ENCODE data around the gene DHRS7B.

DHRS7B gene

DNA sequence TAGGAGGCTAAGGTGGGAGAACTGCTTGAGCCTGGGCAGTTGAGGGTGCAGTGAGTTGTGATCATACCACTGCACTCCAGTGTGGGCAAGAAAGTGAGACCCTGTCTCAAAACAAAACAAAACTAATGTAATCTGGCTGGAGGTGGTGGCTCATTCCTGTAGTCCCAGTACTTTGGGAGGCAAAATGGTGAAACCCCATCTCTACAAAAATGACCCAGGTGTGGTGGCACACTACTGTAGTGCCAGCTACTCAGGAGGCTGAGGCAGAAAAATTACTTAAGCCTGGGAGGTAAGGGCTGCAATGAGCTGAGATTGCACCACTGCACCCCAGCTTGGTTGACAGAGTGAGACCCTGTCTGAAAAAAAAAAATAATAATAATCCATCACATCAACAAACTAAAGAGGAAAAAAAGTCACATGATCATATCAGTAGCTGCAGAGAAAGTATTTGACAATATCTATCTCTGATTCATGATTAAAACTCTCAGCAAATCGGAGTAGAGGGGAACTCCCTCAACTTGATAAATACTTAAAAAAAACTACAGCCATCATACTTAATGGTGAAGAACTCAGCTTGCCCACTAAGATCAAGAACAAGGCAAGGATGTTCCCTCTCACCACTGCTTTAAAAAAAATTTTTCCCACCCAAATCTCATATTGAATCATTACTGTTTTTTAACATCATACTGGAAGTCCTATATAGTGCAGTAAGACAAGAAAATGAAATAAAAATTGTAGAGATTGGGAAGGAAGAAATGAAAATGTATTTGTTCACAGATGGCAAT, 31.0 kb downstream of the DHRS7B start:
- no peak for DNase-seq (ENCODE audit: low spot score)

- no peak for DNase-seq (ENCODE audit: low spot score)
These were observed 33.6 kb downstream of the DHRS7B start for GRCh38 chr17:21160401-21160800.

- DNase-seq (ENCODE audit: low spot score): no peak
These were observed 35.0 kb downstream of the DHRS7B start for GRCh38 chr17:21161498-21162393.

- no peak for DNase-seq (ENCODE audit: low spot score)
These were observed 35.6 kb downstream of the DHRS7B start for GRCh38 chr17:21162394-21162775.

- DNase-seq (ENCODE audit: low spot score): no peak
These were observed 36.3 kb downstream of the DHRS7B start for GRCh38 chr17:21163101-21163500.

DNA sequence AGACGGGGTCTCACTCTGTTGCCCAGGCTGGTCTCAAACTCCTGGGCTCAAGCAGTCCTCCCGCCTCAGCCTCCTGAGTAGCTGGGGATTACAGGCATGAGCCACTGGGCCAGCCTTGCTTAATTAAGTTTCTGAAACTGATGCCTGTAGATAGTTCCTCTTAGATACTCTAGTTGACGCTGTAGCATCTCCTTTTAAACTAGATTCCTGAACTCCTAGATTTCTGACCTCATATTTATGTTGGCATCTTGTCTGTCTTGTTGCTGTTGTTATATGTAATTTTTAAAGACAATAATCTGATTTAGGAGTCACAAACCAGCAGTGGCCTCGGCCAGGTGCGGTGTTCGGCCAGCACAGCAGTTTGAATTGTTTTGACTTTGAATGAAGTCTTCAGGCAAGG, 37.5 kb downstream of the DHRS7B start:
- no peak for DNase-seq (ENCODE audit: low spot score)

DNA sequence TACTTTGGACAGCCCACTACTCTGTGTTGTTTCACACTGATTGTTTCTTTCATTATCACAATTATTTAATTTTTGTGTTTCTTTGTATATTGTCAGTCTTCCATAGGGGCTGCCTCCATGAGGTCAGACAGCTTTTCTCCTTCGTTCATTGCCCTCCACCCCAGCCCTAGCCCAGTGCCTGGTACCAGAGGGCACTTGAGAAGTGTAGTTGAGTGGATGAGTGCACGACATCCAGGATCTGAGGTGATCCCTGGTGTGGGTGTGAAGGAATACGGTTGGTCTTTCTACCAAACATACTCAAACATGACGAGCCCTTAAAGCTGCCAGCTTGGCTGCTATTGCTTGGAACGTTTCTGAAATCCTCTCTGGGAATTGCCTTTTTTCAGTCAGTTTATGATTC, 37.9 kb downstream of the DHRS7B start:
- no peak for DNase-seq (ENCODE audit: low spot score)

DNA sequence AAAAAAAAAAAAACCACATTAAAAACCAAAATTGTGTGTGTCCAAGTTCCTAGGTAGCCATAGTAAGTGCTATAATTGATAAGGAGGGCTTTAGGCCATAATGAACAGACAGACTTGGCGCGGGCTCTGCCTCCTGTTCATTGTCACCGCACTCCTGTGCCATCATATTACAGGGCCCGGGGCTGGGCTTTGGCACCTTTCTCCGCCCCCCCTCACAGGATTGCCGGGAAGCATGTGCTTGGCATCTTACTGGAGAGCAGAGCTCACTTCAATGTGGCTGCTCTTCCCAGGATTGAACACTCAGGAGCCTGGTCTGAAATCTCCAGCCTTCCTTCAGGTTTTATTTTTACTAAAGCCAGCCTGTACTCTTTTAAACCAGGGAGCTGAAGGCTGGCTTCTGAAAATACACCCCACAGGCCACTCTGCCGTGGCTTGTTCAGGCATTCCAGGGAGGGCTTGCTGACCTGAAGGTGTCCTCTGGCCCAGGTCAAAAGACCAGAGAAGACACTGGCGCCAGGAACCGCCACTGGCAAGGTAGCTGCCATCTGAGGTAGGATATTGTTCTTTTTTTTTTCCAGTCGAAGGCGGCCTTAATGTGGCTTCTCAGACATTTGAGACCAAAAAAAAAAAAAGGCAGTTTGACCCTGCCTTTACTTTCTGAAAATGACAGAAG, 39.3 kb downstream of the DHRS7B start:
- no peak for DNase-seq (ENCODE audit: low spot score)

- no peak for DNase-seq (ENCODE audit: low spot score)
These were observed 39.9 kb downstream of the DHRS7B start for GRCh38 chr17:21166595-21167210.

- no peak for DNase-seq (ENCODE audit: low spot score)
These were observed 40.5 kb downstream of the DHRS7B start for GRCh38 chr17:21167303-21167702.

GRCh38 chr17:21168555-21168865, 41.7 kb downstream of the DHRS7B start:
- no peak for DNase-seq (ENCODE audit: low spot score)

- DNase-seq (ENCODE audit: low spot score): no peak
These were observed 42.7 kb downstream of the DHRS7B start for GRCh38 chr17:21169496-21169895.

GRCh38 chr17:21170809-21171208, 44.0 kb downstream of the DHRS7B start:
- DNase-seq (ENCODE audit: low spot score): no peak

GRCh38 chr17:21171309-21171922, 44.7 kb downstream of the DHRS7B start:
- DNase-seq (ENCODE audit: low spot score): no peak

DNA sequence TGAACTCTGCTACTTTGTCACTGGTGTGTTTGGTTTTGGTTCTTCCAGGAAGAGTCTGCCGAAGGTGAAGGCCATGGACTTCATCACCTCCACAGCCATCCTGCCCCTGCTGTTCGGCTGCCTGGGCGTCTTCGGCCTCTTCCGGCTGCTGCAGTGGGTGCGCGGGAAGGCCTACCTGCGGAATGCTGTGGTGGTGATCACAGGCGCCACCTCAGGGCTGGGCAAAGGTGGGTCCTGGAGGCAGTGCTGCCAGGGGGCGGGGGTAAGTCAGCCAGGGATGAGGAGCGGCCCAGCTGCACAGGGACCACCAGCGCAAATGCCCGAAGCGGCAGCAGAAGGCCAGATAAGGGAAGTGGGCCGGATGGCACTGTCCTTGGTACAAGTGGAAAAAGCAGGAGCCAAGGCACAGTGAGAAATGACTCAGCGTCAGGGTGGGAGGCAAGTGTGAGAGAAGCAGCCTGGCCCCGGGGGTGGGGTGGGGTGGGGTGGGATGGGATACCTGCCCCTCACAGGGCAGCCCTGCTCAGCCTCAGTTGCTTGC, 45.3 kb downstream of the DHRS7B start:
- no peak for DNase-seq (ENCODE audit: low spot score)

DNA sequence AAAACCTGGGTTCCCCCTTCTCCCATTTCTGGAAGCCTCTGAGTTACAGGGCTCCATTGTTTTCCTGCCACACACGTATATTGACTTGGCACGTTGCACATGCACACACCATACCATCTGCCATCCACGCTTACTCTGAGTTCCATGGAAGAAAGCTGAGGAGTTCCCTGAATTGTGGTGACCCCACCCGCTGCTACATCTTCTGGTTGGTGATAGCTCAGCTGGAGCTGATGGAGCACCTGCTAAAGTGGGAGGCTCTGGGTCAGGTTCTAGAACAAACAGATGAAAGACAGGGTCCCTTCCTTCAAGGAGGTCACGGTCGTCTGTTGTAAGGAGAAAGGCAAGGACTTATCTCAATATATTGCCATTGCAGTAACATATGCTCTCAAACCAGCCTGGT, 46.1 kb downstream of the DHRS7B start:
- no peak for DNase-seq (ENCODE audit: low spot score)

- no peak for DNase-seq (ENCODE audit: low spot score)
These were observed 46.8 kb downstream of the DHRS7B start for GRCh38 chr17:21173543-21173942.

- DNase-seq (ENCODE audit: low spot score): no peak
These were observed 47.4 kb downstream of the DHRS7B start for GRCh38 chr17:21174186-21174585.

GRCh38 chr17:21174713-21175112, 47.9 kb downstream of the DHRS7B start:
- no peak for DNase-seq (ENCODE audit: low spot score)

- DNase-seq (ENCODE audit: low spot score): no peak
These were observed 50.1 kb downstream of the DHRS7B start for GRCh38 chr17:21176773-21177395.

GRCh38 chr17:21177401-21177800, 50.6 kb downstream of the DHRS7B start:
- no peak for DNase-seq (ENCODE audit: low spot score)
